GM23338 (cell line): Measurements from ENCODE around the gene EDARADD.

Experiments used
- CREB1 ChIP-seq: fragments of 250-450 bp; sonication (Bioruptor Pico); IDR thresholded peaks from 2 replicates; pipeline ENCODE4 v1.5.0; 2020; ENCODE audit warnings: low read depth, mild to moderate bottlenecking, moderate library complexity
- CTCF ChIP-seq, 2 experiments: fragments of 200-600 bp in 1 of 2; sonication (generic) in 1 of 2; conservative IDR thresholded peaks; 2 replicates each; pipeline versions ENCODE4 v1.5.1 to v1.6.1; 2016 to 2017; ENCODE audit warnings: antibody characterized with exemption in 2 of 2, low read depth in 2 of 2, mild to moderate bottlenecking in 2 of 2, moderate library complexity in 1 of 2
- EZH2 ChIP-seq: fragments of 200-600 bp; sonication (generic); IDR thresholded peaks from one replicate; pipeline ENCODE4 v1.8.0; 2017; ENCODE audit warnings: antibody characterized with exemption, mild to moderate bottlenecking, low read depth; ENCODE audit not compliant: unreplicated experiment
- EZH2phosphoT487 ChIP-seq: fragments of 200-600 bp; sonication (generic); IDR thresholded peaks from one replicate; pipeline ENCODE4 v1.8.1; 2018; ENCODE audit warnings: antibody characterized with exemption; ENCODE audit not compliant: unreplicated experiment
- POLR2AphosphoS5 ChIP-seq: IDR thresholded peaks from 2 replicates; pipeline ENCODE4 v1.6.1; 2016; ENCODE audit warnings: antibody characterized with exemption, low read depth
- TF ChIP-seq, protein P1 (sequence below): IDR thresholded peaks from one replicate; pipeline ENCODE4 v1.6.1; 2018; ENCODE audit warnings: antibody characterized with exemption; ENCODE audit not compliant: unreplicated experiment

- no peak for TF ChIP-seq CTCF (conservative IDR thresholded peaks at IDR 0.05; ENCODE audit: low read depth in 2 of 2)
- TF ChIP-seq CREB1 (CRISPR knock-in tag), result no peak
- TF ChIP-seq, protein P1, sequence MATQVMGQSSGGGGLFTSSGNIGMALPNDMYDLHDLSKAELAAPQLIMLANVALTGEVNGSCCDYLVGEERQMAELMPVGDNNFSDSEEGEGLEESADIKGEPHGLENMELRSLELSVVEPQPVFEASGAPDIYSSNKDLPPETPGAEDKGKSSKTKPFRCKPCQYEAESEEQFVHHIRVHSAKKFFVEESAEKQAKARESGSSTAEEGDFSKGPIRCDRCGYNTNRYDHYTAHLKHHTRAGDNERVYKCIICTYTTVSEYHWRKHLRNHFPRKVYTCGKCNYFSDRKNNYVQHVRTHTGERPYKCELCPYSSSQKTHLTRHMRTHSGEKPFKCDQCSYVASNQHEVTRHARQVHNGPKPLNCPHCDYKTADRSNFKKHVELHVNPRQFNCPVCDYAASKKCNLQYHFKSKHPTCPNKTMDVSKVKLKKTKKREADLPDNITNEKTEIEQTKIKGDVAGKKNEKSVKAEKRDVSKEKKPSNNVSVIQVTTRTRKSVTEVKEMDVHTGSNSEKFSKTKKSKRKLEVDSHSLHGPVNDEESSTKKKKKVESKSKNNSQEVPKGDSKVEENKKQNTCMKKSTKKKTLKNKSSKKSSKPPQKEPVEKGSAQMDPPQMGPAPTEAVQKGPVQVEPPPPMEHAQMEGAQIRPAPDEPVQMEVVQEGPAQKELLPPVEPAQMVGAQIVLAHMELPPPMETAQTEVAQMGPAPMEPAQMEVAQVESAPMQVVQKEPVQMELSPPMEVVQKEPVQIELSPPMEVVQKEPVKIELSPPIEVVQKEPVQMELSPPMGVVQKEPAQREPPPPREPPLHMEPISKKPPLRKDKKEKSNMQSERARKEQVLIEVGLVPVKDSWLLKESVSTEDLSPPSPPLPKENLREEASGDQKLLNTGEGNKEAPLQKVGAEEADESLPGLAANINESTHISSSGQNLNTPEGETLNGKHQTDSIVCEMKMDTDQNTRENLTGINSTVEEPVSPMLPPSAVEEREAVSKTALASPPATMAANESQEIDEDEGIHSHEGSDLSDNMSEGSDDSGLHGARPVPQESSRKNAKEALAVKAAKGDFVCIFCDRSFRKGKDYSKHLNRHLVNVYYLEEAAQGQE, result no peak
- TF ChIP-seq POLR2AphosphoS5, result no peak
- TF ChIP-seq EZH2, result no peak
- no peak for TF ChIP-seq EZH2phosphoT487
Observed at GRCh38 chr1:236530959-236531358, 136.9 kb downstream of the EDARADD start.
